DOHH2 (cell line): ENCODE data around the gene MACROD2.

Source experiments
- H3F3A ChIP-seq: fragments of 200-600 bp; sonication (generic), shearing (Covaris generic); 2 replicates; pipeline ENCODE4 v1.6.0; 2016; ENCODE audit warnings: antibody characterized with exemption, mild to moderate bottlenecking; ENCODE audit not compliant: control insufficient read depth, insufficient read depth
- H3K27ac ChIP-seq: fragments of 200-600 bp; sonication (generic); 2 replicates; pipeline ENCODE4 v1.5.1; 2014; ENCODE audit warnings: low read depth, mild to moderate bottlenecking, low read length, moderate library complexity
- H3K27me3 ChIP-seq: fragments of 200-600 bp; sonication (generic); 2 replicates; pipeline ENCODE4 v1.6.1; 2014; ENCODE audit warnings: mild to moderate bottlenecking, low read length, mixed read lengths; ENCODE audit not compliant: control insufficient read depth
- H3K36me3 ChIP-seq: fragments of 200-600 bp; sonication (generic); 2 replicates; pipeline ENCODE4 v1.6.1; 2014; ENCODE audit warnings: mild to moderate bottlenecking, low read length, moderate library complexity, mixed read lengths; ENCODE audit not compliant: control insufficient read depth
- H3K4me1 ChIP-seq: fragments of 200-600 bp; sonication (generic); 2 replicates; pipeline ENCODE4 v1.6.1; 2014; ENCODE audit warnings: mild to moderate bottlenecking, low read length, mixed read lengths; ENCODE audit not compliant: control insufficient read depth
- H3K4me2 ChIP-seq: fragments of 200-600 bp; sonication (generic); 2 replicates; pipeline ENCODE4 v1.6.0; 2014; ENCODE audit warnings: mild to moderate bottlenecking, low read length, moderate library complexity
- H3K4me3 ChIP-seq: fragments of 200-600 bp; sonication (generic); 2 replicates; pipeline ENCODE4 v1.5.1; 2014; ENCODE audit warnings: mild to moderate bottlenecking, low read length, mixed read lengths
- H3K79me2 ChIP-seq: fragments of 200-600 bp; sonication (generic); 2 replicates; pipeline ENCODE4 v1.6.1; 2014; ENCODE audit warnings: mild to moderate bottlenecking, low read length, mixed read lengths; ENCODE audit not compliant: control insufficient read depth
- H3K9me2 ChIP-seq: fragments of 200-600 bp; sonication (generic); replicated peaks from 2 replicates; pipeline ENCODE4 v1.6.1; 2014; ENCODE audit warnings: mild to moderate bottlenecking, low read length, mixed read lengths; ENCODE audit not compliant: control insufficient read depth
- H3K9me3 ChIP-seq: fragments of 200-600 bp; sonication (generic); 2 replicates; pipeline ENCODE4 v1.6.1; 2014; ENCODE audit warnings: antibody characterized with exemption, low read length, mixed read lengths; ENCODE audit not compliant: control insufficient read depth, insufficient read depth
- H4K20me1 ChIP-seq: fragments of 200-600 bp; sonication (generic); 2 replicates; pipeline ENCODE4 v1.6.0; 2014; ENCODE audit warnings: low read depth, mild to moderate bottlenecking, antibody characterized with exemption, low read length, moderate library complexity; ENCODE audit not compliant: control insufficient read depth, insufficient read depth
- EZH2phosphoT487 ChIP-seq: fragments of 200-600 bp; sonication (generic); IDR thresholded peaks from 2 replicates; pipeline ENCODE4 v1.6.1; 2017; ENCODE audit warnings: borderline replicate concordance, mild to moderate bottlenecking, antibody characterized with exemption, low read length, moderate library complexity, mixed read lengths
- TF ChIP-seq, protein P1 (sequence below): fragments of 200-600 bp; sonication (generic); IDR thresholded peaks from one replicate; pipeline ENCODE4 v1.5.1; 2014; ENCODE audit warnings: antibody characterized with exemption, mild to moderate bottlenecking, low read depth, low read length; ENCODE audit not compliant: poor library complexity, severe bottlenecking

MACROD2 gene

DNA sequence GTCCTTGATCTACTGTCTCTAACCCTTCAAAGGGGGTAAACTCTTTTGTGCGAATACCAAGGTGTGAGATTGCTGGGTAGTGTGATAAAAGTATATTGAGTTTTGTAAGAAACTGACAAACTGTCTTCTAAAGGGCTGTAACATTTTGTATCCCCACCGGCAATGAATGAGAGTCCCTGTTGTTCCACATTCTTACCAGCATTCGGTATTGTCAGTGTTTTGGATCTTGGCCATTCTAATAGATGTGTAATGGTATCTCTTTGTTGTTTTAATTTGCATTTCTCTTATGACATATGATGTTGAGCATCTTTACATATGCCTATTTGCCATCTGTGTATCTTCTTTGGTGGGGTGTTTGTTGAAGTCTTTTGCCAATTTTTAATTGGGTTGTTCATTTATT, 1487.2 kb downstream of the MACROD2 start:
- Histone ChIP-seq H3K27me3 (no peaks in the 10 kb centered on the region), H3K79me2 (no peaks in the 10 kb centered on the region), H3K27ac (no peak overlapping the region)

DNA sequence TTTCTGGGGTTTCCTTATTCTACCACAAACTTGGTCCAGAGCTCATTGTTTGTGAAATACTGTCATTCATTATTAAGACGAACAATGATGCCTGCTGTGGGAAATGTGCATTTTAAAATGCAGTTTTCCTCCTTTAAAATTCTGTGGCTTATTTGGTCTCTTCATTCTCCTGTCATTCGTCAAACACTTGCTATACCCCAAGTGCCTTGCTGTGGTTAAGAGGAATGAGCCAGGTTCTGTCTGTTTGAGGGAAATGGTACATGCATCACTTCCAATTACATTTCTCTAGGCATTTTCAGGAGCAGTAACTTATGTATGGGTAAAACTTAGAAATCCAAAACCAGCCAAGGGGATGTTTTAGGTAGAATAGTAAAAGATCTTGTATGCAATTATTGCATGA, 1490.2 kb downstream of the MACROD2 start:
- TF ChIP-seq, protein P1, sequence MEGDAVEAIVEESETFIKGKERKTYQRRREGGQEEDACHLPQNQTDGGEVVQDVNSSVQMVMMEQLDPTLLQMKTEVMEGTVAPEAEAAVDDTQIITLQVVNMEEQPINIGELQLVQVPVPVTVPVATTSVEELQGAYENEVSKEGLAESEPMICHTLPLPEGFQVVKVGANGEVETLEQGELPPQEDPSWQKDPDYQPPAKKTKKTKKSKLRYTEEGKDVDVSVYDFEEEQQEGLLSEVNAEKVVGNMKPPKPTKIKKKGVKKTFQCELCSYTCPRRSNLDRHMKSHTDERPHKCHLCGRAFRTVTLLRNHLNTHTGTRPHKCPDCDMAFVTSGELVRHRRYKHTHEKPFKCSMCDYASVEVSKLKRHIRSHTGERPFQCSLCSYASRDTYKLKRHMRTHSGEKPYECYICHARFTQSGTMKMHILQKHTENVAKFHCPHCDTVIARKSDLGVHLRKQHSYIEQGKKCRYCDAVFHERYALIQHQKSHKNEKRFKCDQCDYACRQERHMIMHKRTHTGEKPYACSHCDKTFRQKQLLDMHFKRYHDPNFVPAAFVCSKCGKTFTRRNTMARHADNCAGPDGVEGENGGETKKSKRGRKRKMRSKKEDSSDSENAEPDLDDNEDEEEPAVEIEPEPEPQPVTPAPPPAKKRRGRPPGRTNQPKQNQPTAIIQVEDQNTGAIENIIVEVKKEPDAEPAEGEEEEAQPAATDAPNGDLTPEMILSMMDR = no peak
- TF ChIP-seq EZH2phosphoT487 = no peak
- H3K27me3 ChIP-seq = no peaks in the 10 kb centered on the region
- no peaks in the 10 kb centered on the region for H3K79me2 ChIP-seq
- no peaks in the 10 kb centered on the region for H3K9me2 ChIP-seq
- H3K36me3 ChIP-seq = no peaks in the 10 kb centered on the region
- no peak overlapping the region for H3K27ac ChIP-seq
- no peak overlapping the region for H3K4me2 ChIP-seq
- no peaks in the 10 kb centered on the region for H3K9me3 ChIP-seq
- no peak overlapping the region for H3K4me3 ChIP-seq
- H4K20me1 ChIP-seq = no peaks in the 10 kb centered on the region
- no peaks in the 10 kb centered on the region for H3F3A ChIP-seq
- no peaks in the 10 kb centered on the region for H3K4me1 ChIP-seq

More for the DNA sequence above, 1487.2 kb downstream of the MACROD2 start:
- no peaks in the 10 kb centered on the region for H3K4me1 ChIP-seq
- no peaks in the 10 kb centered on the region for H3F3A ChIP-seq
- H3K36me3 ChIP-seq = no peaks in the 10 kb centered on the region
- H3K9me2 ChIP-seq = no peaks in the 10 kb centered on the region
- no peak overlapping the region for H3K4me2 ChIP-seq
- H3K4me3 ChIP-seq = no peak overlapping the region
- TF ChIP-seq, protein P1 = no peak
- no peak for TF ChIP-seq EZH2phosphoT487
- H4K20me1 ChIP-seq = no peaks in the 10 kb centered on the region
- H3K9me3 ChIP-seq = no peaks in the 10 kb centered on the region

DNA sequence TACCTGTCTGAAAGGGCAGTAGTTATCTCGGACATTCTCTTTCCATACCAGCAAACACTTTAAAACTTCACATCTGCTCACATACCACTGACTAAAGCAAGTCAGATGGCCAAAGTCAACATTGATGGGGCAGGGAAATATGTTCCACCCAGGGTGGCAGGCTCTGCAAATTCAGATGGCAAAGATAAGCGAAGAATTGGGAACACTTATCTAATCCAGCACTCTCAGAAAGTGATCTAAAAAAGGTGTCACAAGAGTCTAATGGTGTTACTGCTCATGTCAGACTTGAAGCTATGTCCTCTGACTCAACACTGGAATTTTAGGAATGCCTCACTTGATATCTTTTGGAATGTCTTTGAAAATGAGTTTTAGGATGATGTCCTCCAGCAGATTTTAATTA, 1491.7 kb downstream of the MACROD2 start:
- no peaks in the 10 kb centered on the region for H3K36me3 ChIP-seq
- no peaks in the 10 kb centered on the region for H3K79me2 ChIP-seq
- no peaks in the 10 kb centered on the region for H4K20me1 ChIP-seq
- no peak overlapping the region for H3K27ac ChIP-seq
- H3K27me3 ChIP-seq = no peaks in the 10 kb centered on the region
- TF ChIP-seq, protein P1 = no peak
- no peak for TF ChIP-seq EZH2phosphoT487
- no peak overlapping the region for H3K4me3 ChIP-seq
- H3F3A ChIP-seq = no peaks in the 10 kb centered on the region
- no peak overlapping the region for H3K4me2 ChIP-seq
- no peaks in the 10 kb centered on the region for H3K4me1 ChIP-seq
- H3K9me3 ChIP-seq = no peaks in the 10 kb centered on the region
- H3K9me2 ChIP-seq = no peaks in the 10 kb centered on the region

DNA sequence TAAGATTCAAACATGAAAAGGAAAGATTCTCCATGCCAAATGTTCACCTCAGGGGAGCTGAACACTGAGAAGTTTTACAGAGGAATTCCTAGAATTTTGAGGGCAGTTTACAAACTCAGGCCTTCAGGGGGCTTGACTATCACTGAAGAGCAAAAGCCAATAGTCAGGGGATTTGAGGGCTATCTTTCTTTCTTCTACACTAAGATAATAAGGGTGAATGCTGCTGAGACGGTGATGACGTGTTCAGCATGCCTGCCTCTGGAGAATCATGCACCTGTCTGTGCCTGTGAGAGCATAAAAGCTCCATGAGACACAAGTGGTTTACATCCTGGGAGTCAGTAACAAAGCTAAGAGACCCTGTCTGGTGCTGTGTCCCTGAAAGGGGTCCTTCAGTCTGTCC, 1492.4 kb downstream of the MACROD2 start:
- Histone ChIP-seq H3K9me2 (no peaks in the 10 kb centered on the region), H3K4me1 (no peaks in the 10 kb centered on the region), H3K4me3 (no peak overlapping the region), H3K36me3 (no peaks in the 10 kb centered on the region), H3K27ac (no peak overlapping the region), H3K9me3 (no peaks in the 10 kb centered on the region), H3K79me2 (no peaks in the 10 kb centered on the region), H3F3A (no peaks in the 10 kb centered on the region), H3K4me2 (no peak overlapping the region), H3K27me3 (no peaks in the 10 kb centered on the region), H4K20me1 (no peaks in the 10 kb centered on the region)
- TF ChIP-seq EZH2phosphoT487 = no peak
- TF ChIP-seq, protein P1 = no peak
